NCI-H2171 treated with DMSO at 0.1 percent for 48 hours (cell line): ENCODE data around the gene AGRN.
A peak's percentile ranks its signal among the peaks of the same experiment; 100 is the strongest.
"Not testable (repeated sequence)": the region's sequence is repeated elsewhere in the genome, so short reads cannot be mapped to it uniquely, and the experiment has no call there.

Source experiments
- DNase-seq: peaks from one replicate; lab custom pipeline; 2025; lab: John Stamatoyannopoulos, UW

Gene AGRN

GRCh38 chr1:1053682-1054081 lies 33.8 kb downstream of the AGRN start:
- no peak for DNase-seq

- DNase-seq: no peak
Observed at GRCh38 chr1:1054099-1054700, 34.3 kb downstream of the AGRN start.

DNA sequence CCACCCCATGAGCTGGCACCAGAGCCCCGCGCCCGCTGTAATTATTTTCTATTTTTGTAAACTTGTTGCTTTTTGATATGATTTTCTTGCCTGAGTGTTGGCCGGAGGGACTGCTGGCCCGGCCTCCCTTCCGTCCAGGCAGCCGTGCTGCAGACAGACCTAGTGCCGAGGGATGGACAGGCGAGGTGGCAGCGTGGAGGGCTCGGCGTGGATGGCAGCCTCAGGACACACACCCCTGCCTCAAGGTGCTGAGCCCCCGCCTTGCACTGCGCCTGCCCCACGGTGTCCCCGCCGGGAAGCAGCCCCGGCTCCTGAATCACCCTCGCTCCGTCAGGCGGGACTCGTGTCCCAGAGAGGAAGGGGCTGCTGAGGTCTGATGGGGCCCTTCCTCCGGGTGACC lies 35.1 kb downstream of the AGRN start:
- no peak for DNase-seq

DNA sequence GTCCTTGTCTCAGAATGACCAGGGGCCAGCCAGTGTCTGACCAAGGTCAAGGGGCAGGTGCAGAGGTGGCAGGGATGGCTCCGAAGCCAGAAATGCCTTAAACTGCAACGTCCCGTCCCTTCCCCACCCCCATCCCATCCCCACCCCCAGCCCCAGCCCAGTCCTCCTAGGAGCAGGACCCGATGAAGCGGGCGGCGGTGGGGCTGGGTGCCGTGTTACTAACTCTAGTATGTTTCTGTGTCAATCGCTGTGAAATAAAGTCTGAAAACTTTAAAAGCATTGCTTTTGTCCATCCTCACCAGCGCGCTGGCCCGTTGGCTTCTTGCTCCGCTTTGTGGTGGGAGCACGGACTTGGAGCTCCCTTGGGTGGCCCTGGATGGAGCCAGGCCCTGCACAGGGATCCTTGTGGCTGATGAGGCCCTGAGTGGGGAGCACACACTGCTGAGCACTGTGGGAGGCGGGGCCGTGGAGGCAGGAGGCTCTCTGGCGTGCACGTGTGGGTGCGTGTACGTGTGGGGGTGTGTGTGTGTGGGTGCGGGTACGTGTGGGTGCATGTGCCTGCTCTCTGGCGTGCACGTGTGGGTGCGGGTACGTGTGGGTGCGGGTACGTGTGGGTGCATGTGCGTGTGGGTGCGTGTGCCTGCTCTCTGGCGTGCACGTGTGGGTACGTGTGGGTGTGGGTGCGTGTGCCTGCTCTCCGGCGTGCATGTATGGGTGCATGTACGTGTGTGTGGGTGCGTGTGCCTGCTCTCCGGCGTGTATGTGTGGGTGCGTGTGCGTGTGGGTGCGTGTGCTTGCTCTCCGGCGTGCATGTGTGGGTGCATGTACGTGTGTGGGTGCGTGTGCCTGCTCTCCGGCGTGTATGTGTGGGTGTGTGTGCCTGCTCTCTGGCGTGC lies 36.2 kb downstream of the AGRN start:
- no peak for DNase-seq

DNA sequence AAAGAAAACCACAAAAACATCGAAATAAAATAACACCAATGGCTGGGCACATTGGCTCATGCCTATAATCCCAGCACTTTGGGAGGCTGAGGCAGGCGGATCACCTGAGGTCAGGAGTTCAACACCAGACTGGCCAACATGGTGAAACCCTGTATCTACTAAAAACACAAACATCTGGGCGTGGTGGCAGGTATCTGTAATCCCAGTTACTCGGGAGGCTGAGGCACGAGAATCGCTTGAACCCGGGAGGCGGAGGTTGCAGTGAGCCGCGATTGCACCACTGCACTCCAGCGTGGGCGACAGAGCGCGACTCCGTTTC lies 37.8 kb downstream of the AGRN start:
- DNase-seq: not testable (repeated sequence)

GRCh38 chr1:1058088-1058905 lies 38.4 kb downstream of the AGRN start:
- DNase-seq: no peak

DNA sequence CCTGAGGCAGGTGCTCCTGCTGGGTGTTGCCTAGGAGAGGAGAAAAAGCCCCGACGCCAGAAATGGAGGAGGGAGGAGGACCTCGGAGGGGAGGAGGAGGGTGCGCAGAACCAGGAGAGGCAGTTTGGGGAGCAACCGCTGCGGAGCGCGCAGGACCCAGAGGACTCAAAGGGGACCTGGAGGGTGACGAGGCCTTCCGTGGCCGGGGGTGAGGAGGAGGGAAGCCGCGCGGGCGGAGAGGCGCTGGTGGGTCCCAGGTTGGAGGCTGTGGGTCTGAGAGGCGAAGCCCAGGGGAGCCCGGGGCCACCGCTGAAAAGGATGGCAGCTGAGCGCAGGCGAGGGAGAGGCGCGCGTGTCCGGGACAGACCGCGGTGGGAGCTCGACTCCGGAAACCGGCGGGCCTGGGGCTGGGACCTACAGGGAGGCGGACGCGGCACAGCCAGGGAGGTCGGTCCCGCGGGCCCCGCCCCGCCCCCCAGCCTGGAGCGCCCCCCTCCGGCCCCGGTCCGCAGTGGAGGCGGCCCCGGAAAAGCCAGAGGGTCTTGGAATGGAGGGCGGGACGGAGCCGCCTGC lies 39.1 kb downstream of the AGRN start:
- DNase-seq: peak; percentile 27

- peak; percentile 68 for DNase-seq
Observed at GRCh38 chr1:1059494-1060280, 39.8 kb downstream of the AGRN start.

GRCh38 chr1:1060281-1061000 lies 40.5 kb downstream of the AGRN start:
- no peak for DNase-seq

GRCh38 chr1:1061682-1062345 lies 41.9 kb downstream of the AGRN start:
- no peak for DNase-seq

DNA sequence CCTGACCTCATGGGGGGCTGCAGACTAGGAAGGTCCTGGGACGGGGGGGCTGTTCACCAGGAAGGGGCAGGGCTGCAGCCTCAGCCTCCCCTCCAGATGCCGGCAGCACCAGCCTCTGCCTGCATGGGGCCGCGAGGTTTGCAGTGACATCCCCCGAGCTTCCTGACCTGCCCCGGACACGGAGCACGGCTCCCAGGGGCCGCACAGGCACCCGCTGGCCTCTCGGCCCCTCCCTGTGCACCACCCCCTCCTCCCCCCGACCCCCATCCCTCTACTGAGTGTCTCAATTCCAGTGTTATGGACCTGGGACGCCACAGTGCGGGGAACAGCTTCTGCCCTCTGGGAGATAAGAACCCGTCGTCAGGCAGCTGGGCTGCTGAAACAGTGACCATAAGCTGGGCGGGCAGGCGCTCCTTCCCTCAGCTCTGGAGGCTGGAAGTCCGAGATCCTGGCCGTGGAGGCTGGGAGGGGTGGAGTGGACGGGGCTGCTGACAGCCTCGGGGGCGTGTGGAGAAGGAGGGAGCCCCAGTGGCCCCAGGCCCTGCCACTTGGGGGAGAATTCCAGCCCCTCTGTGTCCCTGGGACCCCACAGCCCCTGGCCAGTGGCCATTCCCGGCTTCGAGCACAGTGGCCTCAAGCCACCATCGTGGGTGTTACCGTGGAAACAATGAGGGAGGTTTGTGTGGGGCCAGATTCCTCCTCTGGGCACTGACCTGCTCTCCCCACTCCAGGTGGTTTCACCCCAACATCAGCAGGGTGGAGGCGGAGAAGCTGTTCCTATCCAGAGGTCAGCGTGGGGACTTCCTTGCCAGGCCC lies 42.6 kb downstream of the AGRN start:
- no peak for DNase-seq

GRCh38 chr1:1063261-1063944 lies 43.5 kb downstream of the AGRN start:
- no peak for DNase-seq

GRCh38 chr1:1063945-1064831 lies 44.3 kb downstream of the AGRN start:
- peak; percentile 28 for DNase-seq

DNA sequence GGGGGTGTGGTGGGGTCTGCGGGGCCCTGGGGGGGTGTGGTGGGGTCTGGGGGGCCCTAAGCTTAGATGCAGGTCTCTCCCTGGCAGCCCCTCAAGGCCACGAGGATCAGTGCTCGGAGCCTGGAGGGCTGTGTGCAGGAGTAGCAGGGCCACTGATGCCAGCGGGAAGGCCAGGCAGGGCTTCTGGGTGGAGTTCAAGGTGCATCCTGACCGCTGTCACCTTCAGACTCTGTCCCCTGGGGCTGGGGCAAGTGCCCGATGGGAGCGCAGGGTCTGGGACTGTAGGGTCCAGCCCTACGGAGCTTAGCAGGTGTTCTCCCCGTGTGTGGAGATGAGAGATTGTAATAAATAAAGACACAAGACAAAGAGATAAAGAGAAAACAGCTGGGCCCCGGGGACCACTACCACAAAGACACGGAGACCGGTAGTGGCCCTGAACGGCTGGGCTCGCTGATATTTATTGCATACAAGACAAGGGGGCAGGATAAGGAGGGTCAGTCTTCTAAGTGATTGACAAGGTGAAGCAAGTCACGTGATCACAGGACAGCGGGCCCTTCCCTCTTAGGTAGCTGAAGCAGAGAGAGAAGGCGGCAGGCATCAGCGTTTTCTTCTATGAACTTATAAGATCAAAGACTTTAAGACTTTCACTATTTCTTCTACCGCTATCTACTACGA lies 45.5 kb downstream of the AGRN start:
- no peak for DNase-seq

DNA sequence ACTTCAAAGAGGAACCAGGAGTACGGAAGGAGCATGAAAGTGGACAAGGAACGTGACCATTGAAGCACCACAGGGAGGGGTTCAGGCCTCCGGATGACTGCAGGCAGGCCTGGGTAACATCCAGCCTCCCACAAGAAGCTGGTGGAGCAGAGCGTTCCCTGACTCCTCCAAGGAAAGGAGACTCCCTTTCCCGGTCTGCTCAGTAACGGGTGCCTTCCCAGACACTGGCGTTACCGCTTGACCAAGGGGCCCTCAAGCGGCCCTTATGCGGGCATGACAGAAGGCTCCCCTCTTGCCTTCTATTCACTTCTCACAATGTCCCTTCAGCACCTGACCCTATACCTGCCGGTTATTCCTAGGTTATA lies 46.0 kb downstream of the AGRN start:
- not testable (repeated sequence) for DNase-seq

GRCh38 chr1:1066403-1067283 lies 46.7 kb downstream of the AGRN start:
- DNase-seq: no peak
